ENCODE measurements around the gene RNH1.

- TF ChIP-seq EZH2 (IDR thresholded peaks at IDR 0.05) (no peak), POLR2AphosphoS5 (IDR thresholded peaks at IDR 0.05; ENCODE audit: borderline replicate concordance, low read depth, low read length) (no peak)
Observed at GRCh38 chr11:454043-454442, 53.0 kb downstream of the RNH1 start.

Measured in SK-N-MC (cell line).